Measurements from ENCODE around the gene SUPT3H.
"Not testable (repeated sequence)": the region's sequence is repeated elsewhere in the genome, so short reads cannot be mapped to it uniquely, and the experiment has no call there.

The SUPT3H gene

DNA sequence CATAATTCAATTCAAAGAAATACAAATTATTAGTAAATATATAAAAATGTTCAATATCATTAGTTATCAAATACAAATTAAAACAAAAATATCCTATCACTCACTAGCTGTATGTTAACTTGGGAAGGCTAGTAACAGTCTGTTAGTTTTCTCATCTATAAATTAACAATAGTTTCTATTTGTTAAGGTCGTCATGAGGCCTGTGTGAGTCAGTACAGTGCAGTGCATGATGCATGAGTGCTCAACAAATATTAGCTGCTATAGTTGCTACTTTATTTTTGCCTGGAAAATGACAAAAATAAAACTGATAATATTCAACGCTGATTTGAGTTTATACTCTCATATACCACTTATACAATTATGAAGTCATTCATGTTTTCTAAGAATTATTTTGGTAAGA lies 451.2 kb downstream of the SUPT3H start:
- DNase-seq (ENCODE audit: insufficient read length, low spot score) (no peak), FAIRE-seq (no peak)

DNA sequence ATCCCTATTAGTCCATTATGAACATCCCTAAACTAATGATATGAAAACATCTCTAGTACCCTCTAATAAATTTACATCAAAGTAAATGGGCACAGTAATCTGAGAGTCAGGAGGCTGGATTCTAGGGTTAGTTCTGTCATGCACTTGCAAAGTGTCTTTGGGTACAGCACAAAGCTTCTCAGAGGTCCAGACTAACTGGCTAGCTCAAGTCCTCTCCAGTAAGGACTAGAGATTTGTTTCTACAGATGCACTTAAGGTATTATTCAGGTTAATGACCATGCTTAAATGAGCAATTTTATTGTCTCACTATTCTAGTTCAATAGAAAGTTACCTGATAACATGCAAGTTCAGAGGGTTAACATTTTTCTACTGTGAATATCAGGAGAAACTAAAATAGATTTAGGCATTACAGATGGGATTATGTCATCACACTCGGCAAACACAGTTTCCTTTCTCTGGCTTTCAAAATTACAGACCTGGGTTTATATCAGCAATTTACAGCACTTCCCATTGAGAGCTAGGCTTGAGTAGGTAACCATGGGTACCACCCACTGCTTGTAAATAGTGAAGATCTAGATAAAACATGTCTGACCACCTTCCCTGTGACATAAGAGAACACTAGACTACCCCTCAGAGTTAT lies 452.5 kb downstream of the SUPT3H start:
- DNase-seq (ENCODE audit: insufficient read length, low spot score) (no peak), FAIRE-seq (no peak)

DNA sequence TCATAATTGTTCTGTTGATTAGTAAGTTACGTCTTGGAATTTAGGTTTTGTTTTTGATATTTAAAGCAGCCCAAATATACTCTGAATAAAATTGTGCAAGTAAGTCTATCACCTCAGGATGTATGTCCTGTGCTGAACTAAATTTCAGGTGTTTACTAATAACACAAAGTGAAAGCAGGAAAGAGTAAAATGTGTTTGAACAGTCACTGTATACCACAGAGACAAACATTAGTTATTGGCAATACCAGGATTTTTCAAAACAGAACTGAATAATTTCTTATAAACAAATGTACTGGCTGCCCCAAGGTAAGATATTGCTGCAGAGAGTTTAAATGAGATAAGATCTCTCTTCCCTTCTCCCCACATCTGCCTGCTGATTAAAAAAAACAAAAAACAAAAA lies 454.3 kb downstream of the SUPT3H start:
- no peak for DNase-seq (ENCODE audit: insufficient read length, low spot score)
- FAIRE-seq, result no peak

DNA sequence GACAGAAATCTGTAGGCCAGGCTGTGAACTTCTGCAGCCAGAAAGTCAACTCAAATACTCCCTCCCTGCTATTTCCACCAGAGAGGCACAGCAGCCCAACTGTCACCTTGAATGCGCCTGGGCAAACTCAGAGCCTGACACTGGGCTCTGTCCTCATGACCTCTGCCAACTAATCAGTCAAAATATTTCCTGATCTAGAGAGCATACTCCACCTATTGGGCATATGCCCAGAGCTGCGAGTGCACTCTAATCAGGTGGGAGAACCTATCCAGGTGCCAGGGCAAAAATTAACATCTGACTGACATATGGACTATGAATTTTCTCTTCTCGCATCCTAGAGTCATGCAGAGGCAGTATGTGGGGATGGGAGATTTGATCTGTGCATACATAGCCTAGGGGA lies 455.9 kb downstream of the SUPT3H start:
- FAIRE-seq, result no peak
- no peak for DNase-seq (ENCODE audit: insufficient read length, low spot score)

DNA sequence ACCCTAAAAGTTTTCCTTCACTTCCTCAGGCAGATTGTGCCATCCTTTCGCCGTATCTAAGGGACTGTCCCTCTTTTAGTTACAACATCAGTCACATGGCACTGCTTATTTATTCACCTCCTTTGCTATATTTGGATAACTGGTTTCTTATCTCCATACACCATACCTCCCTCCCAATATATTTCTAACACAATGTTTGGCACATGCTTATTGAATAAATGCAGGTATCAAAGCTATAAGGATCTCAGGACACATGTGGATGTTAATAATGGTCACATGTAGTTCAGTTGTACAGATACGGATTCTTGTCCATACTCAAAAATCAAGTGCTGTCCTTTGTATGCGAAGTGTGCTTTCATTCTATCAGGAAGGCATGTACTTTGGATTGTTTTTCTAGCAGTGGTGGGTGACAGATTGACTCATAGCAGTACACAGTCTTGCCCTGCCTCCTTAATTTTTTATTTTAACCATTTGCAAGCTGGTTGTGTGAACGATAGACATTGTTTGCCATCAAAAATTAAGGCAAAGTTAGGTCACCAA lies 456.7 kb downstream of the SUPT3H start:
- FAIRE-seq (peak; percentile 53), DNase-seq (ENCODE audit: insufficient read length, low spot score) (no peak)

DNA sequence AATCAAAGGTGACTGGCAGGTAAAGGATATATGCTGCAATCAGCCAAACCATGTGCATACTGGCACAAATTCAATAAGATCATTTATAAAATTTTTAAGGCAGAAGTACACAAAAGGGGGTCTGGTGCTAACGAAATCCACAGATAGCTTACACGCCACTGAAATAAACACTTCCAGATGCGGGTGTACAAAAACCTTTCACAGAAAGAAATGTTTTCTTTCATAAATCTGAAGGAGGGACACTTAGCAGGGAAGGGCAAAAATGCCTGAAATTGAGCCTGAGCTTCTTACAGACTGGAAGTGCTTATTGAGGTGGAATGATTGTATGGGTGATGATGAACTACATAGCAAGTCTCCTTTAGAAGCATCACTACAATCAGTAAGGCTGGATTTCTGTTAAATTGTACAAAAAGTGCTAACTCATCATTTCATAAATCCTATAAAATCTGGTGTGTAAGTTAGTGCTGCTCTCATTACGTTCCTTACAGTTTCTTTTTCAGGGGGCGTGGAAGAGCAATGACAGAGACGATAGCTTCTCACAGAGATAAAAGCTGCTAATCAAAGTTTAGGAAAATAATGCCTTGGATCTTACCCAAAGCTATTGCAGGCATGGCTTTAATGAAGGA lies 458.9 kb downstream of the SUPT3H start:
- no peak for FAIRE-seq
- DNase-seq (ENCODE audit: insufficient read length, low spot score), result no peak

DNA sequence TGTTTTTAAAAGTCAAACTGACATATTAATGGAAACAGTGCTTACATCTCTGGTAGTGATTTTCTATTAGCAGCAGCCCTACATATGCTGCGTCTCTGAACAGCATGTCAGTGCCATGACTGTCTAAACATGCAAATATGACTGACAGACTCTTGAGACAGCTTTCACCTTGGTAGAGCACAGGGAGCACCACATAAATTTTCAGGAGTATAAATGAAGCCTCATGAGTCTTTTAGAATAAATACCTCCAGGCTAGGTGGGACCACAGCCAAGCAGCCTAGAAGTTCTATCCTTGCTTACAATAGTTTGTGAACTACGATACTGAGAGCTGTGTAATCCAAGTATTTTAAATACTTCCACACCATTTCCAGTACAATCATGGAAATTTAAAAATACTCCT lies 460.3 kb downstream of the SUPT3H start:
- no peak for DNase-seq (ENCODE audit: insufficient read length, low spot score)

DNA sequence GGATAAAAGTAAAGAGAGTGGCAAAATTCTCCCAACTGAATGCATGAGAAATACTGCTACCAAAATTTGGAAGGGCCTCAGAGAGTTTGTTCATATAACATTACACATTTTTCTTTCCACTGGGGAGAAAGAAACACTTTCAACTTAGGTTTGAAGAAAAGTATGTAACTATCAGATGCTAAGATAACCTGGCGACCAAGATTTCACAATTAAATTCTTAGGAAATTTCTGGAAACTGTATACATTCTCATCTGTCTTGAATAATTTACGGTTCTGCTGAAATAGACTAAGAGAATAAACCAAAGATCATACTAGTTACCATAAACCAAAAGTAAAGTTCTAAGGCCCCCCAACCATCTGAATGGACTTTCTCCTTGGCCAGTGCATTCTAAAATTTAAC lies 462.6 kb downstream of the SUPT3H start:
- no peak for FAIRE-seq
- no peak for DNase-seq (ENCODE audit: insufficient read length, low spot score)

More for the DNA sequence above, 460.3 kb downstream of the SUPT3H start:
- no peak for FAIRE-seq

DNA sequence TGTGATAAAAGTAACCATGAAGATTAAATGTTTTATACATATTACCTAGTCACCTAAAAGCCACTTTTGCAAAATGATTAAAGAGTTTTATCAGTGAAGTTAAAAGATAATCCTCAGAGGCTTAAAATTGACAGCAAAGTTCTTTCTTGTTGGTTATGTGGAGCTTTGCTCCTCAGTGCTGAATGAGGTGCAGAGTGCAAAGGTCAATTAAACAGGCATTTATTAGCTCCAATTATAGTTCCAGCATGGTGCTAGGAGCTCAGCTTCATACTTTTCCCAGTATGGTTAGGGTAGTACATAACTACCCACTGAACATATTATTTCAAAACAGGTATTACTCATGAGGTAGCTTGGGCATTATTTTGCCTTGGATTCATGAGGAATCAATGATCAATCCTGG lies 463.6 kb downstream of the SUPT3H start:
- FAIRE-seq (no peak), DNase-seq (ENCODE audit: insufficient read length, low spot score) (no peak)

DNA sequence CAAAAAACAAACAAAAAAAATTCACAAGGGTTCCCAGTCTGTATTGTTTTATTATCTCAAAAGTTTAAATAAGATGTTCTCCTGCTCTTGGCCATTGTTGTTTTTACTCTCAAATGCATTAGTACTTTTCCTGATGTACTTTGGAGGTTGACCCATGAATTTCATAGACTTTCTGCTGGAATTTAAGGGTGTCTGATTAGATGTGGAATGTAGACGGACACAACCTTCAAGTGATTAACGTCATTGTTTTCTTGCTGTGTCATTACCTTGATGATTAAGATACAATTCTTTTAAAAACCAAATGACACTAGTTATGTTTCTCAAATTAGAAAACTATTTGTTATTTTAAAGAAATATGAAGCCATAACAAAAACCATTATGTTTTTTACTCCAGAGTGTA lies 471.0 kb downstream of the SUPT3H start:
- FAIRE-seq (no peak), DNase-seq (ENCODE audit: insufficient read length, low spot score) (no peak)

DNA sequence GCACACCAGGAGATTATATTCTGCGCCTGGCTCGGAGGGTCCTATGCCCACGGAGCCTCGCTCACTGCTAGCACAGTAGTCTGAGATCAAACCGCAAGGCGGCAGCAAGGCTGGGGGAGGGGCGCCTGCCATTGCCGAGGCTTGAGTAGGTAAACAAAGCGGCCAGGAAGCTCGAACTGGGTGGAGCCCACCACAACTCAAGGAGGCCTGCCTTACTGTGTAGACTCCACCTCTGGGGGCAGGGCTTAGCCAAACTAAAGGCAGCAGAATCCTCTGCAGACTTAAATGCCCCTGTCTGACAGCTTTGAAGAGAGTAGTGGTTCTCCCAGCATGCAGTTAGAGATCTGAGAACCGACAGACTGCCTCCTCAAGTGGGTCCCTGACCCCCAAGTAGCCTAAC lies 477.4 kb downstream of the SUPT3H start:
- not testable (repeated sequence) for DNase-seq (ENCODE audit: insufficient read length, low spot score); FAIRE-seq

DNA sequence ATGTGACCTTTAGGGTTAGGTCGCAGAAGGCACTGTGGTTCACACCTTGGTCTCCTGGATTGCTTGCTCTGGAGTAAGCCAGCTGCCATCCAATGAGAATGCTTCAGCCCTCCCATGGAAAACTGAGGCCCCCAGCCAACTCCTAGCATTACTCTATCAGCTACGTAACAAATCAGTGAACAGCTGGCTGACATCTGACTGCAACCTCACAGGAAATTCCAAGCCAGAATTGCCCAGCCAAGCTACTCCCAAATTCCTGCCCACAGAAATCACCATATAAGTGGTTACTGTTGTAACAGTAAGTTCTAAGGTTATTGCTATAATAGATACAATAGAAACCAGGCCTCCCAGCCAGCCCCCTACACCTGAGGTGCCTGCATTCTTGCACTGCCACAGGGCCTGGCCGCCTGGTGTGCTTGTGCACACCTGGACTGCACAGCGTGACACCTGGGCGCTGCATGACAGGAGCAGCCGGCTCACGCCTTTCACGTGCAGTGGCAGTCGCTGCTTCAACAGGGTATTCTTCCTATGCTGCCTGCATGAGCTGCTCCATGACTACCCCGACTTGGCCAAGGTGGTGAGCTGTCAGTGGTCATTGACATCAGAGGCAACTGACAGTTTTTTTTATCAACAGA lies 479.3 kb downstream of the SUPT3H start:
- FAIRE-seq (no peak), DNase-seq (ENCODE audit: insufficient read length, low spot score) (no peak)

DNA sequence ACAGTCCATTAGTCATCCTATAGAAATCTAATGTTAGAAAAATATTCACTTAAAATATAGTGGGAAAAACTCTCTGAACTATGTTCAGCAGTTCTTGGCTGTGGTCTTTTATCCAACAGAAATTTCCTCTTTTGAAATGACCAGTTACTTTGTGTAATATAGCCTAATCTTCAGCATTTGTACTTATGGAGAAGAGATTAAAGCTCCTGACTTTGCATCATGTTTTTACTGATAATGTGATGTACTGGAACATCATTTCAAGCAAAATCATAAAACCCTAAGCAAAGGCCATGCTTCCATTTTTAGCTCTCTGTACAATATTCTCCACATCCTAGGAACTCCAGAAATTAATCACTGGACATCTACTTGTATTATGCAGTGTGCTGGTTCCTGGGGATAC lies 480.4 kb downstream of the SUPT3H start:
- no peak for DNase-seq (ENCODE audit: insufficient read length, low spot score)
- FAIRE-seq, result no peak

DNA sequence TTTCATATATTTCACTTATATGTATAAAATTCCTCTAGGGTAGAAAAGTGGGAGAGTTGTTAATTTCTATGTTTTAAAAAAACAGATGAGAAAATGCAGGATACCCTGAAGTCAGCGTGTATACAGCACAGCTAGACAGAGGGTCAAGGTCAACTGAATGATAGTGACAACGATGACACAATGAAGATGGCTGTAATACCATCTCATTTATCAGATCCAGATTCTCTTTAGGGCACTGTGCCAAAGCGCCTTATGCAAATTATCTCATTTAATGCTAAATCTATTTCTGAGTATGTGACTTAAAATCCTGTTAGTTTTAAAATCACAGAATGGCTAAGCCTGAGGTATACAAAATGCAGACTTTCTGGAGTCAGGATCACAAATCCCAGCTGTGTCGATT lies 481.0 kb downstream of the SUPT3H start:
- FAIRE-seq (no peak), DNase-seq (ENCODE audit: insufficient read length, low spot score) (no peak)

DNA sequence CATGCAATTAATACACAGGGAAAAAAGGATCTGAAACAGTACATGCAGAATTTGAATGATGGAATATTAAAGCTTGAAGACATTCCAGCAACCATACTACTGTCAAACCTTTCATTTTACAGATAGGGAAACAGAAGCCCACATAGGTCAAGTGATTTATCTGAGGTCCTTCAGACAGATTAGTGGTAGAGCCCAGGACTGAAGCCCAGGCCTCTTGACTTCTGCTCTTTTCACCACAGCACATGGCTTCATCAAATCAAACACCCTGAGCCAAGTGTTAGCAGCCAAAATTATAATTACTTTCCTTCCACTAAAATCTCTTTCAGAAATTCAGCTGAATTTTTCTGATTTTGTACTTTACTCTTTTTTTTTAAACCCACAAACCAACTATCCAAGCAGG lies 485.2 kb downstream of the SUPT3H start:
- no peak for DNase-seq (ENCODE audit: insufficient read length, low spot score)

DNA sequence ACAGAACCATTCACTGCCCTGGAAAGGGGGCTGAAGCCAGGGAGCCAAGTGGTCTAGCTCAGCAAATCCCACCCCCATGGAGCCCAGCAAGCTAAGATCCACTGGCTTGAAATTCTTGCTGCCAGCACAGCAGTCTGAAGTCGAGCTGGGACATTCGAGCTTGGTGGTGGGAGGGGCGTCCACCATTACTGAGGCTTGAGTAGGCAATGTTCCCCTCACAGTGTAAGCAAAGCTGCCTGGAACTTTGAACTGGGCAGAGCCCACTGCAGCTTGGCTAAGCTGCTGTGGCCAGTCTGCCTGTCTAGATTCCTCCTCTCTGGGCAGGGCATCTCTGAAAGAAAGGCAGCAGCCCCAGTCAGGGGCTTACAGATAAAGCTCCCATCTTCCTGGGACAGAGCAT lies 498.7 kb downstream of the SUPT3H start:
- not testable (repeated sequence) for FAIRE-seq; DNase-seq (ENCODE audit: insufficient read length, low spot score)

More for the DNA sequence above, 485.2 kb downstream of the SUPT3H start:
- FAIRE-seq, result no peak

DNA sequence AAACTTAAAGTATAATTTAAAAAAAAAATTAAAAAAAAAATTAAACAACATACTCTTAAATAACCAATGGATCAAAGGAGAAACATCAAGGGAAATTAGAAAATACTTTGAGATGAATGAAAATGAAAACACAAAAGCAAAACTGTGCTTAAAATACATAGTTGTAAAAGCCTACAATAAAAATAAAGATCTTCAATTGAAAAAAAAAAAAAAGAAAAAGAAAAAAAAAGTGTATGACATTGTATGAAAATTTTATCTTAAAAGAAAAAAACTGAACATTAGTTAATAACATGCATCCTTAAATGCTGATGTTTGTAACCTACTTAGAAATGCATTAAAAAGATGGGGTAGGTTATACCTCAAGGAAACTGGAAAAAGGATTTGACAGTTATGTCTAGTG lies 501.1 kb downstream of the SUPT3H start:
- DNase-seq (ENCODE audit: insufficient read length, low spot score); FAIRE-seq: not testable (repeated sequence)

DNA sequence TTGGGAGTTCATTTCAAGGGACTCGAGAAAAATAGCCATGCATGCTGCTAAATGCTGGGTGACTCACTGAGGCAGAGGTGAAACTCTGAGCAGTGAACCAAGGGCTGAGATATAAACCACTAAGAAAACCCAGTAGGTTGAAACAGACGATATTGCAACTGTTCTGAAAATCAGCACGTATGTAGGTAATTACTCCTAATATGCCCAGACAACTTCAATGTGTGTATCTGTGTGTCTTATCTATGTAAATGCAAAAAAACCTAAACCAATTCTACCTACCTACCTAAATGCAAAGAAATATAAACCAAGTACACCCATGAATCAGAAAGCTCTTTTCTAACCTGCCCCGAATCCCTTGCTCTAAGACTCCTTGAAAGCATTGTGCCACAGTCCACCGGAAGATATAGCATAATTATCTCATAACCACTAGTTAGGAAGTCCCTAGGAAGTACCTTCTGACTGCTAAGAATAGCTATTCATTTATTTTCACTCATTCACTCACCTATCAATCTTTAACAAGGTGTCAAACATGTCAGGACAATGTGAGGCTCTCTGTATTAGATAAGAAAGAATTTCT lies 508.3 kb downstream of the SUPT3H start:
- DNase-seq (ENCODE audit: insufficient read length, low spot score) (peak; percentile 23), FAIRE-seq (peak; percentile 88)

DNA sequence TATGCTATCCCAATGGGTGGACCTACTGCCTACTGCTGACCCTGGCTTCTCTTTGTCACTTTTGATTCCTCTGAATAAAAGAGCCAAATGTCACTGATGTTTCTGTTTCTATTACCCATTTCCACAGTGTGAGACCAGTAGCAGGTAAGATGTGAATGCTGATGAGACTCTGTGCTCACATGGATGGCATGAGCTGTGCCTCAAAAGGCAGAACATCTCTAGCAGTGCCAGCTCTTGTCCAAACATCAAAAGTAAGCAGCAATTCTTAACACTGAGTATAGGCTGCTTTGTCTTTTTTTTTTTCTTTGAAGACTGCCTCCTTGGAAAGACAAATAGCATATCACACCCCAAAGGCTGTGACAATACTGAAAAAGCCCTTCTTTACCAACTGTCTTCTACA lies 508.8 kb downstream of the SUPT3H start:
- DNase-seq (ENCODE audit: insufficient read length, low spot score), result no peak

DNA sequence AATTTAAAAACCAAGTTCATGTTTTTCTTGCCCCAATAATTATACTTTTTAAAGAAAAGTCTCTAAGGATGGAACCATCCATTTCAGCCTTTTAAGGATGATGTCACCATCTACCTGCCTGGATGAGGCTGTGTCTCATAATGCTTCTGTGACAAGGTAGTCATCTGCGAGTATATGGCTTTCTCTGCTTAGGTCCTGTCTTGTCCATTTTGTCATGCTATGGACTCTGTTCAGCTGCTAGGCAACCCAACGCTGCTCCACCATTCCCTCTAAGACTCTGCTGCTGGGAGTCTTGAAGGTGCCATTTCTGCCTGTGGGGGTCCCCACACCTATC lies 509.4 kb downstream of the SUPT3H start:
- DNase-seq (ENCODE audit: insufficient read length, low spot score) (no peak), FAIRE-seq (peak; percentile 31)

More for the DNA sequence above, 508.8 kb downstream of the SUPT3H start:
- FAIRE-seq, result no peak

DNA sequence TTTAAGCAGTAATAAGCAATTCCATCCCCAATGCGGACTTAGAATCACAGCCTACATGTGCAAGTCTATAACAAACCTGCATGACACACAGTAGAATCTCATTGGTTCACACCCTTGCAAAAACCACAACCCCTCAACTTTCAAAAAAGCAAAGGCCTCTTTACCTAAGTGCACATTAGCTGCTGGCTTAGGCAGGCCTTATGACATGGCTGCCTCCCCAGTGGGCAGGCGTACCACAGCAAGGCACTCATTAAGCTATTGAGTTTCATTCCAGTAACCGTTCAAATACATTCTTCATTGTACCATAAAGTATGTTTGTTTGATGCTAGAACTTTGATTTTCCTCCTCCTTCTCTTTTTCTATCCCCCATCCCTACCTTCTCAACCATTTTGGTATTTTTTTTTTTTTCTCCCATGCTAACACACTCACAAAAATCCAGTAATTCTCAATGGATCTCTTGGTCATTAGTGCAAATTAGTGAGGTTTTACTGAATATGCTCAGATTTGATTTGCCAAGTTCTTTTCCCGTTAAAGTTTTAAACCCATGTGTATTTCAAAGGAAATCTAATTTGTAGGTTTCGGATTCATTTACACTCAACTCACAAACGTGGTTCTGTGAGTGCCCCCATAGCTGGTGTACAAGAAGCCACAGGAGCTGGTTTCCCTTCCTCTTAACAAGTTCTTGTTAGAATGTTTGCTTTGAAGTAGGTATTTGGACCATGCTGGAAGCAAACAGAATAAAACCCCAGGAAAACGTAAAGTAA lies 510.0 kb downstream of the SUPT3H start:
- peak; percentile 85 for FAIRE-seq
- DNase-seq (ENCODE audit: insufficient read length, low spot score), result no peak

Measured in GM19239 (cell line).